ENCODE data around the gene ARHGAP27.

DNA sequence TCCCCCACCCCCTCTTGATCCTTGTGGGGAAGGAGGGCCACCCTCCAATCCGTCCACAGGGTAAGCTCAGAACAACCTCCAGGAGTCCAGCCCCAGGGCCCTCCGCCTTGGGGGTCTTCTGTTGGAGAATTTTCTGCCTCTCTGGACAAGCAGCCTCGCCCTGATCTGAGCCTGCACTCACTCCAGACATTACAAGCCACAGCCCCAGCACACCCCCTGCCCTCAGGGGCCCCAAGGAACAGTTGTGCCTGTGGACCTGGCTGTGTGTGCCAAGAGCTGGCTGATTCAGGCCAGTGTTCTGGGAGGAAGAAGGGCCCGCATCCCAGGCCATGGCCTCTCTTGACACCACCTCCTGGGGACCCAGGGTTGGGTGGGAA is 477 bp upstream of the ARHGAP27 start:
- TF ChIP-seq POLR2A (IDR thresholded peaks at IDR 0.05; ENCODE audit: low read depth, low read length) = no peak
- no peak for TF ChIP-seq MXI1 (IDR thresholded peaks at IDR 0.05; ENCODE audit: borderline replicate concordance, low read depth, low read length)
- TF ChIP-seq, protein P1, sequence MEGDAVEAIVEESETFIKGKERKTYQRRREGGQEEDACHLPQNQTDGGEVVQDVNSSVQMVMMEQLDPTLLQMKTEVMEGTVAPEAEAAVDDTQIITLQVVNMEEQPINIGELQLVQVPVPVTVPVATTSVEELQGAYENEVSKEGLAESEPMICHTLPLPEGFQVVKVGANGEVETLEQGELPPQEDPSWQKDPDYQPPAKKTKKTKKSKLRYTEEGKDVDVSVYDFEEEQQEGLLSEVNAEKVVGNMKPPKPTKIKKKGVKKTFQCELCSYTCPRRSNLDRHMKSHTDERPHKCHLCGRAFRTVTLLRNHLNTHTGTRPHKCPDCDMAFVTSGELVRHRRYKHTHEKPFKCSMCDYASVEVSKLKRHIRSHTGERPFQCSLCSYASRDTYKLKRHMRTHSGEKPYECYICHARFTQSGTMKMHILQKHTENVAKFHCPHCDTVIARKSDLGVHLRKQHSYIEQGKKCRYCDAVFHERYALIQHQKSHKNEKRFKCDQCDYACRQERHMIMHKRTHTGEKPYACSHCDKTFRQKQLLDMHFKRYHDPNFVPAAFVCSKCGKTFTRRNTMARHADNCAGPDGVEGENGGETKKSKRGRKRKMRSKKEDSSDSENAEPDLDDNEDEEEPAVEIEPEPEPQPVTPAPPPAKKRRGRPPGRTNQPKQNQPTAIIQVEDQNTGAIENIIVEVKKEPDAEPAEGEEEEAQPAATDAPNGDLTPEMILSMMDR (conservative IDR thresholded peaks at IDR 0.05; ENCODE audit: low read depth, low read length) = no peak
- TF ChIP-seq RAD21 (IDR thresholded peaks at IDR 0.05; ENCODE audit: low read length) = no peak
- TF ChIP-seq BHLHE40 (IDR thresholded peaks at IDR 0.05; ENCODE audit: low read depth, low read length) = no peak
- TF ChIP-seq, protein P2, sequence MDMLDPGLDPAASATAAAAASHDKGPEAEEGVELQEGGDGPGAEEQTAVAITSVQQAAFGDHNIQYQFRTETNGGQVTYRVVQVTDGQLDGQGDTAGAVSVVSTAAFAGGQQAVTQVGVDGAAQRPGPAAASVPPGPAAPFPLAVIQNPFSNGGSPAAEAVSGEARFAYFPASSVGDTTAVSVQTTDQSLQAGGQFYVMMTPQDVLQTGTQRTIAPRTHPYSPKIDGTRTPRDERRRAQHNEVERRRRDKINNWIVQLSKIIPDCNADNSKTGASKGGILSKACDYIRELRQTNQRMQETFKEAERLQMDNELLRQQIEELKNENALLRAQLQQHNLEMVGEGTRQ (IDR thresholded peaks at IDR 0.05; ENCODE audit: low read depth, low read length) = no peak
- TF ChIP-seq NFE2L2 (IDR thresholded peaks at IDR 0.05; ENCODE audit: low read depth, low read length) = no peak
- TF ChIP-seq CEBPB (IDR thresholded peaks at IDR 0.05; ENCODE audit: low read depth, low read length) = no peak
- TF ChIP-seq RCOR1 (IDR thresholded peaks at IDR 0.05; ENCODE audit: insufficient replicate concordance, low read length) = no peak
- TF ChIP-seq RFX5 (IDR thresholded peaks at IDR 0.05; ENCODE audit: low read depth, low read length) = no peak

Measured in IMR-90 (cell line).